GM19452 (cell line): ENCODE data around the gene SDF4.
"Not testable (repeated sequence)": the region's sequence is repeated elsewhere in the genome, so short reads cannot be mapped to it uniquely, and the experiment has no call there.

ENCODE experiments used
- ATAC-seq: cut with Tn5 transposase; IDR thresholded peaks from one replicate; pipeline ENCODE4 v1.9.1; 2021; ENCODE audit not compliant: unreplicated experiment

Gene SDF4

GRCh38 chr1:1181129-1181937, 50.5 kb downstream of the SDF4 start:
- no peak for ATAC-seq

GRCh38 chr1:1179983-1180861, 51.6 kb downstream of the SDF4 start:
- no peak for ATAC-seq

- ATAC-seq, result no peak
Observed at GRCh38 chr1:1179346-1179982, 52.3 kb downstream of the SDF4 start.

GRCh38 chr1:1178794-1179331, 52.9 kb downstream of the SDF4 start:
- no peak for ATAC-seq

DNA sequence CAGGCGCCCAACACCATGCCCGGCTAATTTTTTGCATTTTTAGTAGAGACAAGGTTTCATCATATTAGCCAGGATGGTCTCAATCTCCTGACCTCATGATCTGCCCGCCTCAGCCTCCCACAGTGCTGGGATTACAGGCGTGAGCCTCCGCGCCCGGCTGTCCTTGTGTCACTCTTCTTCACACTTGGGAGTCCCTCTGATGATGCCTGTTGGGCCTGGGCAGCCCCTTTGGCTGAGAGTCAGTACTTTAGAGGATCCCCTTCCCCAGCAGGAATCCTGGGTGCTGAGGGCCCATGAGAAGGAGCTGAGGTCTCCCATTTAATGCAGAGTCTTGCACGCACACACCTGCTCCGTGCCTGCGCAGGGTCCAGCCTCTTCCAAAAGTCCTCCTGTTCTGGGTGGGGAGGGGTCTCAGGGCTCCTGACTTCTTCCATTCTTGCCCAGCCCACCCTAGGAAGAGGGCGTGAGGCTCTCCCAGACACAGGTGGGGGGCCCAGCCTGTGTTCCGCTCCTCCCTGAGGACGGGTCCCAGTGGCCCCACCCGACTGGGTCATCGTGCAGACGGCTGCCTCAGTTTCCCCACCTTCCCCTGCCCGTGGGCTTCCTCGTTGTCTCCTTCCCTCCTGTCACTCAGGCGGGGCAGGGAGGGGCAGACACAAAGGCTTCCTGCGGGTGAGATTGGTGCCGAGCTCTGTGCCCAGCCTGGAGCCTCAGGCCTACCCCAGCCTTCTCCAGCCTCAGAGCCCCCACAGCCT, 54.2 kb downstream of the SDF4 start:
- ATAC-seq, result no peak

DNA sequence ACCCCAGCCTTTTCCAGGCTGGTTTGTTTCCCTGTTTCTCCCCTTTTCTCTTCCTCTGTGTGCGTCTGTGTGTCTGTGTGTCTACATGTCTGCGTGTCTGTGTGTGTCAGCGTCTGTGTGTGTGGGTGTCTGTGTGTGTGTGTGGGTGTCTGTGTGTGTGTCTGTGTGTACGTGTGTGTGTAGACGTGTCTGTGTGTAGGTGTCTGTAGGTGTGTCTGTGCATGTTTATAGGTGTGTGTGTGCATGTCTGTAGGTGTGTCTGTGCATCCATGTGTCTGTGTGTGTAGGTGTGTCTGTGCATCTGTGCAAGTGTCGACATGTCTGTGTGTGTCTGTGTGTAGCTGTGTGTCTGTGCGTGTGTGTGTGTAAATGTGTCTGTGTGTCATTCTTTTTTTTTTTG, 54.9 kb downstream of the SDF4 start:
- no peak for ATAC-seq

GRCh38 chr1:1176063-1176761, 55.6 kb downstream of the SDF4 start:
- ATAC-seq, result not testable (repeated sequence)

GRCh38 chr1:1175221-1176062, 56.4 kb downstream of the SDF4 start:
- ATAC-seq, result no peak

DNA sequence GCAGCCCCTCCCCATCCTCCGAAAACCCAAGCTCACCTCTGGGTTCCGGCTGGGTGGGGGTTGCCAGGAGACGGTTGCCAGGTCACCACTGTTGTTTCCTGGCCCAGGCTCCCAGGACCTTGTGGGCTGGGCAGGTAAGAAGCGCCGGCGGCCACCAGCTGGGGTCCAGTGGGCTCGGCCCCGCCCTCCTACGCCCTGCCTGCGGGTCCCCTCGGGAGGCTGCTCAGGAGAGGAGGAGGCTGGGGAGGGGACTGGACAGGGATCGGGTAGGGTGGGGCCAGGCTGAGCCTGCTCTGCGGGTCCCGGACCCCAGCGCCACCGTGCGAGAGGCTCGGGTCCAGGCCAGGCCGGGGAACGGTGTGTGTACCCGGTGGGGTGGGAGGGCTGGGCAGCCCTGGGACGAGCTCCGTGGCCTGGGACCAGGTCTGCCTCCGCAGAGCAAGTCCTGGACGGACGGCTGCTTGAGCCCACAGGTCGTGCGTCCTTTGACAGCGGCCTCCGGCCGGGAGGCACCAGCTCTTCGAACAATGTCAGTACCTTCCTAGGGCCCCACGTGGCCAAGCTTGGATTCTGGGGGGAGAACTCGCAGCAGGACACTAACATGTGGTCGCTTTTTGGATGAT, 57.9 kb downstream of the SDF4 start, which contains the start of gene TTLL10:
TTLL10 (plus strand) TSS at position 88 of the 623 bp plus-strand sequence. CDS start 5,336 bp downstream, outside the sequence.
- no peak for ATAC-seq

- no peak for ATAC-seq
Observed at GRCh38 chr1:1173061-1173792, 58.6 kb downstream of the SDF4 start.

DNA sequence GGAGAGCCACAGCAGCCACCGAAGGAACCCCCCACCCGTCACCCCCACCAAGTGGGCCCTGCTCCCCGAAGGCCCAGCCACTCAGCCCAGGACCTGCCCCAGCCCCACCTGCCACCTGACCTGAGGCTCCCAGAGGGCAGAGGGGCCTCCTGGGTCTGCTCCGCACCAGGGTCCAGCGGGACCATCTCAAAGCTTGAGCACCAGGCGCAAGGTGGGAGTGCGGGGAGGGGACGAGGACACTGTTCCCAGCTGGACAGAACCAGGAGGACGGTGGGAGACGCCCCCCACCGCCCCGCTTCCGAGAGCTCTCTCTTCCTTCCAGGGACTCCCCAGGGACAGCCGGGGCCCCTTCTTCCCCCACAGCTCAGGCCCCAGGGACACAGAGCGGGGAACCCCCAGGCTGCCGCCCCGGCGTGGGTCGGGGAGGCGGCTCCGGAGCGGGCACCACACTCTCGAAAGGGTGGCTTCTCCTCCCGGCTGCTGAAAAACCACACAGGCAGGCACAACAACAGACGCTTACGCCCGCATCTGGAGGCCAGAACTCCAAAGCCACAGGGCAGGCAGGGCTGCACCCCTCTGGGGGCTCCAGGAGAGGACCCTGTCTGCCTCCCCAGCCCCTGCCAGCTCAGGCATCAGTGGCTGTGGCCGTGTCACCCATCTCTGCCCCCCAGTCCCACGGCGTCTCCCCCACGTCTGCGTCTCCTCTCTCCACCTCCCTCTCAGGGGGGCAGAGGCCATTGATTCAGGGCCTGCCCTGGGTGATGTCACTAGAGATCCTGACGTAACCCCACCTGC, 60.1 kb downstream of the SDF4 start:
- ATAC-seq, result no peak

- no peak for ATAC-seq
Observed at GRCh38 chr1:1171161-1171545, 60.6 kb downstream of the SDF4 start.

DNA sequence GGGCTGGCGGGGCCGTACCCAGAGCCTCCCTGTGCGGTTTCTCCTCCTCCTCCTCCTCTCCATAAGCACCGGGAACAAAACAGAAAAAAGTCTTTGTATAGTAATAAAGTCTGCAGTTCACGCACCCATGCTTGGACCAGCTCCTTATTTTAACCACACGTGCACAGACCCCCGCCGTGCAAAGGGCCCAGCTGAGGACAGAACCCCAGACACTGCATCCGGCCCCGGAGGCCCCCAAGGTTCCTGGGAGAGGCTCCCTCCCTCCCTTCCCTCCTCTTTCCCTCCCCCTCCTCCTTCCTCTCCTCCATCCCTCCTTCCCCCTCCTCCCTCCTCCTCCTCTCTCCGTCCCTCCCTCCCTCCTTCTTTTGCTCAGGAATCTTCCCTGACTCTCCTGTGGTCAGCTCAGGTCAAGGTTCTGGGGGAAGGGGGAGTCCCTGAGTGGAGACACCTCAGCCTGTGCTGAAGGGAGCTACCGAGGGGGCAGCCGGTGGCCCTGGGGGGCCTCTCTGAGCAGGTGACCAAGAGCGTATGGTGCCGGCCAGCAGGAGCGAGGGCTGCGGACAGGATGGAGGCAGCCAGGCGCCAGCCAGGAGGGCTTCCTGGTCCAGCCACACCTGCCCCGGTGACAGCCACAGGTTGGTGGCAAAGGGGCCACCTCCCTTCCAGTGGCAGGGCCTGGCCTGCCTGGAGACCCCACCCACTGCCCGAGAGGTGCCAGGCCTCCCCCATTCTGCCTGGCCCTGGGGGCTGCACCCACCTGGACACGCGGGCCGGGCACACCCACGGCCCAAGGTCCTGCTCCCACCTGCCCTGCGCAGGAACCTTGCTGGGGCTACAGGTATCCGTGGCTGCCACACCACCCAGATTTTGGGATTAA, 61.3 kb downstream of the SDF4 start:
- ATAC-seq, result no peak

DNA sequence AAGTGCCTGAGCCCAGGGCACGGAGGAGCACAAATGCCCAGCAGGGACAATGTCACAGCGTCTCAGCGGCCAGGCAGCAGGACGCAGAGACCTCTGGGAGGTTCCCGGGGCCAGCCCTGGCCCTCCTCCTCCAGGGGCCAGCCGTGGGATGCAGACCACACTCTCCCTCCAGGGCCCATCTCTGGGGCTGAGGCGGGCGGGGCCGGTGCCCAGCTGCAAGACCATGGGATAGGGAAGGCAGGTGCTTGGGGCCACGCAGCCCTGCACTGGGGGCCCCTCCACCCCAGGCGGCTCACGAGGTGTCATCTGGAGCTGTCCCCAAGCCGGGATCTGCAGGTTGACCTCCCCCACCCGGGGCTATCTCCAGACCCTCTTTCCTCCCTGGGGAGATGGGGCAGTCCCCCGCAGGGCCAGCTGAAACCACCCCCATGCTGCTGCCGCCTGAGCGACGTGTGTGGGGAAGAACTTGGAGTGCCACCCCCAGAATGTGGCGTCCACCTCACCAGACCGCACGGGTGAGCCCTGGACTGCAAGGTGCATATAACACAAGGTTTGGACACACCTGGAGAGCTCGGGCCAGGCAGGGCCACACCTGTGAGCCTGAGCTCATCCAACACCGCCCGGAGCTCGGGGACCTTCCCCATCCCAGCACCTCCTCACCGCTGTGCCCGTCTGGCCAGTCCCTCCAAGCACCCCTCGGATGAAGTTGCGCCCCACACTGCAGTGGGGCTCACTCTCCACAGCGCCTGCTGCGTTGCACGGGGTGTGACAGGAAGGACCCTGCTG, 62.2 kb downstream of the SDF4 start:
- ATAC-seq, result no peak
